B cell (primary cell): ENCODE measurements around the gene AFAP1L1.

ENCODE experiments used
- CTCF ChIP-seq: fragments of 200-600 bp; IDR thresholded peaks from one replicate; pipeline ENCODE4 v1.8.0; 2022; ENCODE audit warnings: antibody characterized with exemption, mild to moderate bottlenecking
- EZH2 ChIP-seq: IDR thresholded peaks from 2 replicates; pipeline ENCODE4 v1.6.1; 2012; ENCODE audit warnings: borderline replicate concordance, low read depth, mild to moderate bottlenecking, moderate library complexity, low read length; ENCODE audit not compliant: insufficient read depth, poor library complexity, severe bottlenecking

GRCh38 chr5:149229298-149229937 is 42.2 kb upstream of the AFAP1L1 start:
- TF ChIP-seq CTCF (no peak), EZH2 (no peak)
